Suppressor macrophage treated with lipopolysaccharide for 1 hour (primary cell): Measurements from ENCODE around the gene HIGD2A.

ENCODE experiments used
- DNase-seq, 3 donors: peaks; one replicate each; pipeline ENCODE4 v3.0.0-alpha.2; 2020 to 2022

Gene HIGD2A

GRCh38 chr5:176388444-176389134 is at the start of gene HIGD2A, which contains the start of gene NOP16:
HIGD2A (plus strand) TSS chr5:176388751; CDS start chr5:176388820, 69 bp downstream.
NOP16 (minus strand) TSS chr5:176388598; CDS start chr5:176388539, 59 bp downstream.
- peak; percentile 99 to 100 (median 99) for DNase-seq

GRCh38 chr5:176339304-176339703 is 49.2 kb upstream of the HIGD2A start:
- DNase-seq: no peak

GRCh38 chr5:176341325-176342157 is 47.0 kb upstream of the HIGD2A start:
- DNase-seq: no peak

GRCh38 chr5:176342158-176342483 is 46.4 kb upstream of the HIGD2A start:
- DNase-seq: no peak

- DNase-seq: no peak
These were observed 45.6 kb upstream of the HIGD2A start for GRCh38 chr5:176342766-176343458.

GRCh38 chr5:176350416-176350815 is 38.1 kb upstream of the HIGD2A start:
- no peak for DNase-seq

GRCh38 chr5:176352116-176352878 is 36.3 kb upstream of the HIGD2A start:
- no peak for DNase-seq

GRCh38 chr5:176353533-176353932 is 35.0 kb upstream of the HIGD2A start:
- no peak for DNase-seq

GRCh38 chr5:176355400-176356178 is 33.0 kb upstream of the HIGD2A start:
- DNase-seq: no peak

- DNase-seq: no peak
These were observed 32.4 kb upstream of the HIGD2A start for GRCh38 chr5:176356179-176356566.

GRCh38 chr5:176359658-176360057 is 28.9 kb upstream of the HIGD2A start:
- no peak for DNase-seq

- DNase-seq: peak in 2 of 3 donors; percentile 14 to 34
These were observed 27.6 kb upstream of the HIGD2A start for GRCh38 chr5:176360894-176361436.

GRCh38 chr5:176361437-176362232 is 26.9 kb upstream of the HIGD2A start, which contains the start of gene KIAA1191:
KIAA1191 (minus strand) TSS chr5:176361764; CDS start chr5:176359508, 2,256 bp downstream.
- peak; percentile 94 to 97 (median 97) for DNase-seq

GRCh38 chr5:176362233-176362490 is 26.4 kb upstream of the HIGD2A start:
- DNase-seq: no peak

- no peak for DNase-seq
These were observed 23.7 kb upstream of the HIGD2A start for GRCh38 chr5:176364765-176365350.

- peak in 2 of 3 donors; percentile 37 to 62 for DNase-seq
These were observed 23.0 kb upstream of the HIGD2A start, which contains the start of gene ARL10 for GRCh38 chr5:176365351-176366231. ARL10 (plus strand) TSS chr5:176365487; CDS start chr5:176365564, 77 bp downstream.

GRCh38 chr5:176366232-176366894 is 22.2 kb upstream of the HIGD2A start:
- DNase-seq: no peak

- no peak for DNase-seq
These were observed 19.8 kb upstream of the HIGD2A start for GRCh38 chr5:176368726-176369125.
